Esophagus (tissue), 2 donors: ENCODE measurements around the gene ZNF20. TPM values are rescaled to one million over a fixed set of nuclear protein-coding genes. Genes with fewer than 3 reads are reported as not detected.

Experiments used
- H3K27ac ChIP-seq, 2 donors: one replicate each; pipeline ENCODE4 v1.5.1; 2013; ENCODE audit warnings: low read depth in 2 of 2, mild to moderate bottlenecking in 2 of 2, inconsistent platforms in 1 of 2, low read length in 1 of 2, moderate library complexity in 1 of 2
- H3K27me3 ChIP-seq, 2 donors: one replicate each; pipeline ENCODE4 v1.6.1; 2013; ENCODE audit warnings: low read length in 2 of 2, control low read depth in 1 of 2, mild to moderate bottlenecking in 1 of 2; ENCODE audit not compliant: insufficient read depth in 2 of 2, control insufficient read depth in 1 of 2
- H3K36me3 ChIP-seq, 2 donors: one replicate each; pipeline ENCODE4 v1.6.1; 2013; ENCODE audit warnings: low read length in 1 of 2; ENCODE audit not compliant: control insufficient read depth in 2 of 2, insufficient read depth in 2 of 2
- H3K4me1 ChIP-seq, 2 donors: one replicate each; pipeline ENCODE4 v1.6.1; 2013; ENCODE audit warnings: low read length in 1 of 2; ENCODE audit not compliant: control insufficient read depth in 2 of 2, insufficient read depth in 2 of 2
- H3K4me3 ChIP-seq, 2 donors: one replicate each; pipeline ENCODE4 v1.5.1; 2013; ENCODE audit warnings: low read length in 2 of 2, mild to moderate bottlenecking in 2 of 2, low read depth in 1 of 2, moderate library complexity in 1 of 2
- H3K9me3 ChIP-seq, 2 donors: one replicate each; pipeline ENCODE4 v1.6.1; 2013; ENCODE audit warnings: mild to moderate bottlenecking in 2 of 2, low read depth in 1 of 2, low read length in 1 of 2, moderate library complexity in 1 of 2; ENCODE audit not compliant: control insufficient read depth in 2 of 2, insufficient read depth in 1 of 2
- WGBS, 2 donors: extraction: QIAGEN DNeasy Blood & Tissue Kit; methylation state at CpG; one replicate each; pipeline ENCODE4 v1.1.7; 2013; 5-methylcytosine and 5-hydroxymethylcytosine counted together
- polyA plus RNA-seq, 2 donors: library from polyadenylated mRNA; stranded (reverse); fragments of 200-250 nt; gene quantifications; one replicate each; pipeline ENCODE4 v1.2.3, GENCODE V29; 2013
- donor health status: healthy with polysubstance abuse.
- donor health status: Bipolar disorder and iron deficiency.

Gene ZNF20
- polyA plus RNA-seq, result 1 to 10 TPM; 1.8 to 3.6 TPM

DNA sequence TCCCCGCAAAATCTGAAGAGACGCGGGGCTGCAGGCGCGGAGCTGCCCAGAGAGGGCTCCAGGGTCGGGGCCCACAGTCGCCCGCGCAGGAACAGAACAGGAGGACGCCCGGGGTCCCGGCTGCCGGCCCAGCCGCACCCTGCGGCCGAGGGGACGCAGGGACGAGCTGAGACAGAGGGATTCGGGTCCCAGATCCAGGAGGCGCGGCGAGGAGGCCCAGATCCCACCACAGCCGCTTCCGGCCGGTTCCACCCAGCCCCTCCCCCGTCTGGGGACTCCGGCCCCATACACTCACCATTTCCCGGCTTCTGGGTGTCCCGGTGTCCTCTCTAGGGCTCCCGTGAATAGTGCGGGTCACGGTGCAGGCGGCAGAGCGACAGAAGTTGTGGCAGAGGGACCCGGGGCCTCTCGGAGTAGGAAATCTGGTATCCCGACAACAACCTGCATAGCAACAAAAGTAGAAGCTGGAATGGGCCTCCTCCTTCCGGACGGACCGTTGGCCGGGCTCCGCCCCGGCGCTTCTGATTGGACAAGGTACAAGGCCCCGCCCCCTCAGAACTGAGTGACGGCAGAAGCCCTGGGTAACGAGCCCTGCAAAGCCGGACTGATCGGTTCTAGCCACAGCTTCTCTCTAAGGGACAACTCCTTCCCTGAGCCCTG, at the start of gene ZNF20:
ZNF20 (minus strand) TSS at position 466 of the 660 bp plus-strand sequence; CDS start at position 298, 168 bp downstream.
- no peaks in the 10 kb centered on the region for H3K36me3 ChIP-seq
- no peaks in the 10 kb centered on the region for H3K9me3 ChIP-seq
- H3K27me3 ChIP-seq, result no peaks in the 10 kb centered on the region
- peak within 1 kb of the TSS; percentile 80 to 89 for H3K27ac ChIP-seq
- peak within 1 kb of the TSS; percentile 83 to 99 for H3K4me3 ChIP-seq
- peaks cover 2 to 4% of the 10 kb centered on the region in 2 donors for H3K4me1 ChIP-seq
- WGBS, 2 donors, result 0 to 1% methylated on average over 48 to 49 of the region's 49 CpGs

DNA sequence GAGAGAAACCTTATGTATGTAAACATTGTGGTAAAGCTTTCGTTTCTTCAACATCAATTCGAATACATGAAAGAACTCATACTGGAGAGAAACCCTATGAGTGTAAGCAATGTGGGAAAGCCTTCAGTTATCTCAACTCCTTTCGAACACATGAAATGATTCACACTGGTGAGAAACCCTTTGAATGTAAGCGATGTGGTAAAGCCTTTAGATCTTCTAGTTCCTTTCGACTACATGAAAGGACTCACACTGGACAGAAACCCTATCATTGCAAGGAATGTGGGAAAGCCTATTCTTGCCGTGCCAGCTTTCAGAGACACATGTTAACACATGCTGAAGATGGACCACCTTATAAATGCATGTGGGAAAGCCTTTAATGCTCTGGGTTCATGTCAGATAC, 47.5 kb upstream of the ZNF20 start:
- Histone ChIP-seq H3K9me3 (peaks cover 11 to 24% of the 10 kb centered on the region in 2 donors), H3K36me3 (peaks cover 9 to 13% of the 10 kb centered on the region in 2 donors), H3K27ac (no peak overlapping the region), H3K27me3 (no peaks in the 10 kb centered on the region), H3K4me1 (no peaks in the 10 kb centered on the region), H3K4me3 (no peak overlapping the region)
- WGBS, 2 donors, result 97% methylated on average over 6 of the region's 6 CpGs

DNA sequence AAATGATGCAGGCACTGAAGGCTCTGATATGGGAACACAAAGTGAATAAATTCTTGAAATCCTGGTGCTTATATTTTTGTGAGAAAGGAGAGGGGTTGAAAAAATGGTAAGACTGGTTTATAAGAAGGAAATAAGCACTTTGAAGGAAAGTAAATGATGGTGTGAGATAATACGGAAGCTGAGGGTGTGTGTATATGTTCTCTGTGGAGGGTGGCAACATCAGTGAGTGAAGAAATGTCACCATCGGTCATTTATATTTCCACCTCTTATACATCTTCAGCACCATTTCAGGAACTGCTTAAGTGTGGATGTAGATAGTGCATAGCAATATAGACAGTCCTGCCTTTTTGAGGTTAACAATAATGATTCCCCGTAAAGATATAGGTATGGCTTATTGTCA, 40.2 kb upstream of the ZNF20 start:
- peaks cover 10 to 15% of the 10 kb centered on the region in 2 donors for H3K9me3 ChIP-seq

DNA sequence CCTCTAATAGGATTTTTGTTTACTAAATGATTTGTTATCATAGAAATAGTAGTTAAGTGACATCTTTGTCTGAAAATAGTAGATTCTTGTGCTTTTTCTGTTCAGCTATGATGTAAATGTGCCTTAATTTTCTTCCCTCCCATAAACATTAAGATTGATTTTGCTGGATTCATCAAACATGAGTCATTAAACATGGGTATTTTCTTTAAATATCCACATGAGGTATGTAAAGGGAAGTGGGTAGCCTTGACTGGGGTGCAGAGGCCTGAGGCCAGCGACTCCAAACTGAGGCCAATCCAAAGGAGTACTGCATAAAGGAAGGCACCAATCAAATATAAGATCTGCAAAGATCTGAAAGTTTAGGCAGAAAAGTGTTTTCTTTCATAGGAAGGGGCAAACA, 26.5 kb upstream of the ZNF20 start:
- 76 to 85% methylated on average over 1 of the region's 1 CpG for WGBS, 2 donors
- no peaks in the 10 kb centered on the region for H3K27me3 ChIP-seq
- no peak overlapping the region for H3K27ac ChIP-seq
- no peak overlapping the region for H3K4me3 ChIP-seq
- peaks cover 0 to 2% of the 10 kb centered on the region in 2 donors for H3K9me3 ChIP-seq
- peaks cover 0 to 3% of the 10 kb centered on the region in 2 donors for H3K36me3 ChIP-seq
- H3K4me1 ChIP-seq, result peaks cover 0 to 3% of the 10 kb centered on the region in 2 donors

More for the DNA sequence above, 40.2 kb upstream of the ZNF20 start:
- Histone ChIP-seq H3K27ac (no peak overlapping the region), H3K36me3 (no peaks in the 10 kb centered on the region), H3K4me1 (no peaks in the 10 kb centered on the region), H3K27me3 (no peaks in the 10 kb centered on the region), H3K4me3 (no peak overlapping the region)
- 91 to 98% methylated on average over 3 of the region's 3 CpGs for WGBS, 2 donors

DNA sequence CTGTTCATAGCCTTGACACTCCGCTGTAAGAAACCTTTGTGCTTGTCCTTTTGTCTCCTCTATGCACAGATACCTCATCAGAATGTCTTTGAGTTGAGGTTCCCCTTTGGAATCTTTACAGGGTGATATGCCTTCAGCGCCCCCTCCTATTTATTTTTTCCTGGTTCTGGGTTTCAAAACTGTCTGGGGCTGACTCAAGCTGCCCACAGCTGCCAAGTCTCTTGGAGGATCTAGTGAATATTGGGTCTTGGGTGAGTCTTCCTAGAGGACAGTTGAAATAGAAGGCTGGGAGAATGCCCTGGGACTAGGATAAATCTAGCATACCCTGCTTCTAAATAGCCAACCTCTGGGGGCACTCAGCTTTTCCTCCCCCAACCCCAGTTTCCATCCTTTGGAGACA, 23.7 kb upstream of the ZNF20 start:
- H3K9me3 ChIP-seq, result peaks cover 0 to 2% of the 10 kb centered on the region in 2 donors
- H3K27ac ChIP-seq, result no peak overlapping the region
- peak overlapping the region; percentile 86 to 95 for H3K4me3 ChIP-seq
- peaks cover 0 to 3% of the 10 kb centered on the region in 2 donors for H3K4me1 ChIP-seq
- WGBS, 2 donors, result 12 to 13% methylated on average over 2 of the region's 2 CpGs
- H3K36me3 ChIP-seq, result no peaks in the 10 kb centered on the region
- no peaks in the 10 kb centered on the region for H3K27me3 ChIP-seq

DNA sequence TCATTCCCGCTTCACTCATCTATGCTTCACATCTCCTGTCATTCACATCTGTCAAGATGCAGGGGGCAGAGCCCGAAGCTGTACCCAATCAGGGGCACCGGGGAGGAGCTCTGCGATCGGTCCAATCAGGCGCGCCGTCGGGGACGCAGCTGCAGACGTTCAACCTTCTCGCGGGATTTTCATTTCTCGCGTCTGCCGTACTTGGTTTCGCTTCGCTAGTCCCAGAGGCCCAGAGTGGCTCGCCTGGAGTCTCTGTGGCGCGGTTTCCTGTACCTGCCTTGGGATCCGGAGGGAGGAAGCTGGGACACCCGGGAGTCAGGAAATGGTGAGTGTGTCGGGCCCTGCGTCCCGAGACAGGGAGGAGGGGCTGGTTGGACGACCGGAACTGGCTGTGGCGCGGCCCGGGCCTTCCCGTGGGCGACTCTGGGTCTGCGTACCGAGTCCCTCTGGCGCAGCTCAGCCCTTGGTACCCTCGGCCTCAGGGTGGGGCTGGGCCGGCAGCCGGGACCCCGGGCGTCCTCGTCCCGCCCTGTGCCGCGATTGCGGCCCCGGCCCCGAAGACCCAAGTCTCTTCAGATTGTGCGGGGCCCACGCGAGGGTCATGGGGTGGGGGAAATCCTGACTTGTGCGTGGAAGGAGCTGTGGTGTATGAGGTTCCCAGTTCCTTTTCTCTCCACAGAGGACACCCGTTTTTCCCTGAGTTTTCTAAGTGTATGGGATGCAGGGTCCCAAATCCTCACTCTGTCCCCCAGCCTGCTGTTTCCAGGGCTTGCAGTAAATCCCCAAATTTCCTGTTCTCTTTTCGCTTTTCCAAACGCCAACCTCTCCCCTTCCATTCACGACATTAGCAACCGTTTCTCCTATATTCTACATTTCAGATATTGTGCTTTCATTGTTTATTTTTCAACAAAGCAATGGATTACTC, 23.0 kb upstream of the ZNF20 start, which contains the start of gene ZNF136:
ZNF136 (plus strand) TSS at position 215 of the 925 bp plus-strand sequence; CDS start at position 323, 108 bp downstream.
- peak within 1 kb of the TSS; percentile 86 to 95 for H3K4me3 ChIP-seq
- H3K9me3 ChIP-seq, result no peaks in the 10 kb centered on the region
- WGBS, 2 donors, result 0 to 1% methylated on average over 52 to 57 of the region's 57 CpGs
- peak within 1 kb of the TSS; percentile 94 to 98 for H3K27ac ChIP-seq
- H3K27me3 ChIP-seq, result no peaks in the 10 kb centered on the region
- H3K4me1 ChIP-seq, result peaks cover 0 to 3% of the 10 kb centered on the region in 2 donors
- H3K36me3 ChIP-seq, result no peaks in the 10 kb centered on the region

DNA sequence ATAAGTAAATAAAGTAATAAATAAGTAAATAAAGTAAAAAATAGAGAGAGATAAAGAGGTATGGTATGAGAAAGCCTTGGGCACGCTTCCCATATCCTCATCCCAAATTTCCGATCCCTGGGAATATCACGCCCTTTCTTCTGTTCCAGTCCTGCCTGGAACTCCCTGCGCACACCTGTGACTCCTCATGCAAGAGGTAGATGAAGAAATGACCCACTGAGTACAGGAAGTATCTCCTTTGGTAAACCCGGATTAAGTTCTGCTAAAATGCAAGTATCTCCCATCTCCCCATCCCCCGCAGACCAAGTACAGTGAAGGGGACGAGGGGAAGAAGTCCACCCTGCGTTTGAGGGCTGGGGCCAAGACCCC, 22.3 kb upstream of the ZNF20 start:
- H3K27me3 ChIP-seq, result no peaks in the 10 kb centered on the region
- H3K4me1 ChIP-seq, result peaks cover 0 to 3% of the 10 kb centered on the region in 2 donors
- H3K9me3 ChIP-seq, result no peaks in the 10 kb centered on the region
- H3K36me3 ChIP-seq, result no peaks in the 10 kb centered on the region
- peak overlapping the region; percentile 86 to 95 for H3K4me3 ChIP-seq
- 17 to 22% methylated on average over 8 of the region's 8 CpGs for WGBS, 2 donors
- H3K27ac ChIP-seq, result peak overlapping the region; percentile 49 to 98

DNA sequence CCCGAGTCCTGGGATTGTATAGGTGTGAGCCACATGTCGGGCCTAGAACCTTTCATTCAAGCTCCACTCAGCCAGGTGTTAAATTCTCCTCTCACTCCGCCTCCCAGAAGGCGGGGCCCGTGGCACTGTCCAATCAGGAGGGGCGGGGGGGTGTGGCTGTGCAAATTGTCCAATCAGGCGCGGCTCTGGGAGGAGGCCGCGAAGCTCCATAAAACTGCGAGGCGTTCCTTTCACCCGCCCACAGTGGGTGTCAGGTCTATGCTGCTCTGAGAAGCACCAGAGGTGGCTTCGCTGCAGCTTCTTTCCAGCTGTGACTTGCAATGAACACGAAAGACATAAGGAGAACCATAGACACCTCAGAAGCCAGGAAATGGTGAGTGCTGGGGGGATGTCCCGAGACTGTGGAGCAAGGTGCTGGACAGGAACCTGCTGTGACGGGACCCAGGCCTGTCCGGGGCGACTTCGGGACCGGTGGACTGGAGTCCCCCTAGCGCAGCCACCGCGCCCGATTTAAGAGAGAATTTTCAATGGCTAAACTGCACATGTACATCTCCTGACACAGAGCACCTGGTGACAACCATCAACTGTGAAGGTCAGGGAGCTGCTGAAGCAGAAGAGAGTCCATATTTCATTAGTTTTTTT, 19.7 kb upstream of the ZNF20 start:
- WGBS, 2 donors, result 95 to 96% methylated on average over 25 of the region's 25 CpGs
- Histone ChIP-seq H3K9me3 (no peaks in the 10 kb centered on the region), H3K27ac (no peak overlapping the region), H3K36me3 (no peaks in the 10 kb centered on the region), H3K4me1 (peaks cover 0 to 3% of the 10 kb centered on the region in 2 donors), H3K27me3 (no peaks in the 10 kb centered on the region), H3K4me3 (no peak overlapping the region)
